Small intestine (tissue), 7 donors: ENCODE results near the gene GRK5. TPM values are rescaled to one million over a fixed set of nuclear protein-coding genes. Genes with fewer than 3 reads are reported as not detected.
"Not testable (repeated sequence)": the region's sequence is repeated elsewhere in the genome, so short reads cannot be mapped to it uniquely, and the experiment has no call there.

Experiments
- DNase-seq, 2 donors: peaks; one replicate each; pipeline versions ENCODE4 v3.0.0 to v3.0.0-alpha.2; 2013
- FAIRE-seq: peaks from 2 replicates; lab custom pipeline; 2012; peaks lifted over from hg19 to GRCh38; lab: Jason Lieb, UNC
- H3K27ac ChIP-seq, 3 donors: one replicate each; pipeline ENCODE4 v1.5.1; 2013; ENCODE audit warnings: low read length in 2 of 3, mild to moderate bottlenecking in 2 of 3, control low read depth in 1 of 3, inconsistent platforms in 1 of 3, low read depth in 1 of 3, moderate library complexity in 1 of 3
- H3K27me3 ChIP-seq, 3 donors: one replicate each; pipeline ENCODE4 v1.6.1; 2013; ENCODE audit warnings: low read length in 3 of 3, inconsistent platforms in 1 of 3; ENCODE audit not compliant: control insufficient read depth in 3 of 3, insufficient read depth in 3 of 3
- H3K36me3 ChIP-seq, 3 donors: one replicate each; pipeline ENCODE4 v1.6.1; 2013; ENCODE audit warnings: low read length in 3 of 3, inconsistent platforms in 1 of 3, low read depth in 1 of 3, mild to moderate bottlenecking in 1 of 3, moderate library complexity in 1 of 3; ENCODE audit not compliant: control insufficient read depth in 3 of 3, insufficient read depth in 2 of 3
- H3K4me1 ChIP-seq, 3 donors: one replicate each; pipeline ENCODE4 v1.6.1; 2013; ENCODE audit warnings: low read length in 2 of 3, inconsistent platforms in 1 of 3, low read depth in 1 of 3, mild to moderate bottlenecking in 1 of 3, moderate library complexity in 1 of 3; ENCODE audit not compliant: control insufficient read depth in 3 of 3, insufficient read depth in 2 of 3
- H3K4me3 ChIP-seq, 3 donors: one replicate each; pipeline ENCODE4 v1.5.1; 2013; ENCODE audit warnings: low read length in 3 of 3, control low read depth in 1 of 3, inconsistent platforms in 1 of 3, low read depth in 1 of 3, mild to moderate bottlenecking in 1 of 3, moderate library complexity in 1 of 3
- H3K9me3 ChIP-seq, 2 donors: one replicate each; pipeline ENCODE4 v1.6.1; 2013; ENCODE audit warnings: low read depth in 1 of 2, low read length in 1 of 2; ENCODE audit not compliant: control insufficient read depth in 2 of 2, insufficient read depth in 1 of 2
- WGBS, 3 donors: extraction: QIAGEN DNeasy Blood & Tissue Kit; methylation state at CpG; one replicate each; pipeline ENCODE4 v1.1.7; 2013; 5-methylcytosine and 5-hydroxymethylcytosine counted together
- polyA plus RNA-seq, 4 donors: library from polyadenylated mRNA; stranded (reverse) in 3 of 4; unstranded in 1 of 4; fragments of 200-250 nt in 3 of 4; fragments of 120-200 nt in 1 of 4; gene quantifications; one replicate each; pipeline versions ENCODE4 v1.2.1 to v1.2.3, GENCODE V29; 2013
- donor health status: healthy with polysubstance abuse.
- donor health status: control.
- donor health status: control.
- donor health status: Bipolar disorder and iron deficiency.
- donor health status: healthy.

Gene GRK5
- polyA plus RNA-seq, 4 donors: 21.6 to 50.5 (median 26.0) TPM

GRCh38 chr10:119269737-119270136, 62.4 kb downstream of the GRK5 start:
- no peak for FAIRE-seq
- Histone ChIP-seq H3K4me3 (no peak overlapping the region), H3K4me1 (peaks cover 26 to 69% (median 29%) of the 10 kb centered on the region in 3 donors), H3K27ac (peak overlapping the region; percentile 70 to 93 (median 88)), H3K27me3 (no peaks in the 10 kb centered on the region), H3K36me3 (peaks cover 0 to 26% (median 0%) of the 10 kb centered on the region in 3 donors), H3K9me3 (no peaks in the 10 kb centered on the region)
- WGBS, 3 donors: 83 to 97% (median 95%) methylated on average over 3 of the region's 3 CpGs
- no peak for DNase-seq

GRCh38 chr10:119270762-119271366, 63.5 kb downstream of the GRK5 start:
- peaks cover 26 to 79% (median 30%) of the 10 kb centered on the region in 3 donors for H3K4me1 ChIP-seq
- H3K4me3 ChIP-seq: peak overlapping the region in 1 of 3 donors; percentile 8
- H3K27ac ChIP-seq: peak overlapping the region; percentile 91 to 95 (median 95)
- peaks cover 0 to 14% (median 0%) of the 10 kb centered on the region in 3 donors for H3K36me3 ChIP-seq
- H3K27me3 ChIP-seq: no peaks in the 10 kb centered on the region
- no peak for FAIRE-seq
- H3K9me3 ChIP-seq: no peaks in the 10 kb centered on the region
- DNase-seq: peak; percentile 95 to 98
- WGBS, 3 donors: 5 to 19% (median 7%) methylated on average over 15 to 18 of the region's 18 CpGs

- Histone ChIP-seq H3K27ac (peak overlapping the region; percentile 91 to 95 (median 95)), H3K4me1 (peaks cover 26 to 77% (median 30%) of the 10 kb centered on the region in 3 donors), H3K36me3 (peaks cover 0 to 13% (median 0%) of the 10 kb centered on the region in 3 donors)
- not testable (repeated sequence) for H3K4me3 ChIP-seq, H3K9me3 ChIP-seq, FAIRE-seq, DNase-seq, H3K27me3 ChIP-seq
- 86 to 94% (median 91%) methylated on average over 7 of the region's 7 CpGs for WGBS, 3 donors
Measured at GRCh38 chr10:119272338-119272734, 65.0 kb downstream of the GRK5 start.

- Histone ChIP-seq H3K4me3 (no peak overlapping the region), H3K27ac (peak overlapping the region; percentile 91 to 95 (median 95)), H3K4me1 (peaks cover 26 to 73% (median 30%) of the 10 kb centered on the region in 3 donors), H3K9me3 (no peaks in the 10 kb centered on the region), H3K36me3 (peaks cover 0 to 13% (median 0%) of the 10 kb centered on the region in 3 donors), H3K27me3 (no peaks in the 10 kb centered on the region)
- 91 to 96% (median 93%) methylated on average over 9 of the region's 9 CpGs for WGBS, 3 donors
- no peak for FAIRE-seq
- DNase-seq: no peak
Measured at GRCh38 chr10:119272736-119273135, 65.4 kb downstream of the GRK5 start.

GRCh38 chr10:119273413-119273812, 66.0 kb downstream of the GRK5 start:
- H3K9me3 ChIP-seq: no peaks in the 10 kb centered on the region
- WGBS, 3 donors: 95 to 96% (median 95%) methylated on average over 8 of the region's 8 CpGs
- peaks cover 26 to 67% (median 30%) of the 10 kb centered on the region in 3 donors for H3K4me1 ChIP-seq
- FAIRE-seq (no peak), DNase-seq (no peak)
- peak overlapping the region in 2 of 3 donors; percentile 91 to 95 for H3K27ac ChIP-seq
- H3K27me3 ChIP-seq: no peaks in the 10 kb centered on the region
- no peak overlapping the region for H3K4me3 ChIP-seq
- peaks cover 0 to 7% (median 0%) of the 10 kb centered on the region in 3 donors for H3K36me3 ChIP-seq

GRCh38 chr10:119274519-119275045, 67.2 kb downstream of the GRK5 start:
- 87 to 90% (median 89%) methylated on average over 4 of the region's 4 CpGs for WGBS, 3 donors
- peaks cover 0 to 11% (median 0%) of the 10 kb centered on the region in 3 donors for H3K36me3 ChIP-seq
- no peaks in the 10 kb centered on the region for H3K27me3 ChIP-seq
- no peak for FAIRE-seq
- DNase-seq: no peak
- no peak overlapping the region for H3K4me3 ChIP-seq
- H3K4me1 ChIP-seq: peaks cover 23 to 56% (median 30%) of the 10 kb centered on the region in 3 donors
- no peaks in the 10 kb centered on the region for H3K9me3 ChIP-seq
- peak overlapping the region; percentile 32 to 61 (median 37) for H3K27ac ChIP-seq

GRCh38 chr10:119275085-119275484, 67.7 kb downstream of the GRK5 start:
- H3K4me3 ChIP-seq: no peak overlapping the region
- 26 to 46% (median 27%) methylated on average over 5 of the region's 5 CpGs for WGBS, 3 donors
- H3K4me1 ChIP-seq: peaks cover 19 to 51% (median 25%) of the 10 kb centered on the region in 3 donors
- no peaks in the 10 kb centered on the region for H3K27me3 ChIP-seq
- DNase-seq (peak; percentile 78 to 79), FAIRE-seq (no peak)
- no peaks in the 10 kb centered on the region for H3K9me3 ChIP-seq
- peak overlapping the region; percentile 32 to 61 (median 37) for H3K27ac ChIP-seq
- peaks cover 0 to 11% (median 0%) of the 10 kb centered on the region in 3 donors for H3K36me3 ChIP-seq

- Histone ChIP-seq H3K36me3 (peaks cover 0 to 15% (median 0%) of the 10 kb centered on the region in 3 donors), H3K4me1 (peaks cover 14 to 41% (median 21%) of the 10 kb centered on the region in 3 donors)
- FAIRE-seq, H3K27me3 ChIP-seq, H3K27ac ChIP-seq, DNase-seq, H3K9me3 ChIP-seq, H3K4me3 ChIP-seq: not testable (repeated sequence)
- 75 to 89% (median 80%) methylated on average over 1 to 2 of the region's 4 CpGs for WGBS, 3 donors
Measured at GRCh38 chr10:119276194-119276593, 68.8 kb downstream of the GRK5 start.
